HG02981 (cell line): ENCODE measurements around the gene LRRC8C.
"Not testable (repeated sequence)": the region's sequence is repeated elsewhere in the genome, so short reads cannot be mapped to it uniquely, and the experiment has no call there.

ENCODE experiments used
- ATAC-seq: cut with Tn5 transposase; IDR thresholded peaks from one replicate; pipeline ENCODE4 v1.9.1; 2021; ENCODE audit warnings: mild to moderate bottlenecking, moderate library complexity; ENCODE audit not compliant: unreplicated experiment

LRRC8C gene

DNA sequence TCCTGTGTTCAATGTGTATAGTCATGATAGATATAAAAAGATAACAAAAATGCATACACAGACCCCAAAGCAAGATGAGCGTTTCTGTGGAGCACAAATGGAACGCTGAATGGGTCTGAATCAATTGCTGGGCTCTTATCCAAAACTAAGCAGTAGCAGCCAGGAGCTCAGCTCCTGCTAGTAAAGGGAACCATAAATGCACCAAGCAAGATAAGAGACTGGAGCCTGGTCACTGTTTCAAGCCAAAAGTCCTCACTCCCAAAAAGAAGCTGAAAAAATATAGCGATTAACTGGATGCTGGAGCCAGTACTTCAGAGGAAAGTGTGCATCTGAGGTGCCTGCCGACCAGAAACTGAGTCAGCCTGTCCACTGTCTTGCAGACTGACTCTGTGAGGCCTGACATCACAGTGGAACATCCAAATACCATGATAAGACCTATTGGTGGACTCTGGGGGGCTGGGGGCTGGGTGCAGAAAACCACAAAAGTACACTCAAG lies 68.9 kb downstream of the LRRC8C start:
- no peak for ATAC-seq

- no peak for ATAC-seq
Observed at GRCh38 chr1:89702520-89703045, 69.7 kb downstream of the LRRC8C start.

GRCh38 chr1:89703469-89703868 lies 70.5 kb downstream of the LRRC8C start:
- ATAC-seq: no peak

DNA sequence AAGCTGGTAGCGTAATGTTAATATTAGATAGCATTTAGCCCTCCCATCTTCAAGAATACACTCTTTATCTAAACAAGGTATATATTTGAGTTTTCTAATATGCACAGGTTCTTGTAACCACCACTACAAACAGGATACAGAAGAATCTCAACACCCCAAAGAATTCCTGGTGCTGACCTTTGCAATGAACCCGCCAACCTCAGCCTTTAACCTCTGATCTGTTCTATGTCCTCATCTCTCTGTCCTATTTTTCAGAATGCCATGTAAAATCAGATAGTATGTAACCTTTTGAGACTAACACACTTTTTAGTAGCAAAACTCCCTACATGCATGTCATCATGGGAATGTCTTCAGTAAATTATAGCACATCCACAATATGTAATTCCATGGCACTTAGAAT lies 71.1 kb downstream of the LRRC8C start:
- ATAC-seq: no peak

- not testable (repeated sequence) for ATAC-seq
Observed at GRCh38 chr1:89704885-89705284, 72.0 kb downstream of the LRRC8C start.

DNA sequence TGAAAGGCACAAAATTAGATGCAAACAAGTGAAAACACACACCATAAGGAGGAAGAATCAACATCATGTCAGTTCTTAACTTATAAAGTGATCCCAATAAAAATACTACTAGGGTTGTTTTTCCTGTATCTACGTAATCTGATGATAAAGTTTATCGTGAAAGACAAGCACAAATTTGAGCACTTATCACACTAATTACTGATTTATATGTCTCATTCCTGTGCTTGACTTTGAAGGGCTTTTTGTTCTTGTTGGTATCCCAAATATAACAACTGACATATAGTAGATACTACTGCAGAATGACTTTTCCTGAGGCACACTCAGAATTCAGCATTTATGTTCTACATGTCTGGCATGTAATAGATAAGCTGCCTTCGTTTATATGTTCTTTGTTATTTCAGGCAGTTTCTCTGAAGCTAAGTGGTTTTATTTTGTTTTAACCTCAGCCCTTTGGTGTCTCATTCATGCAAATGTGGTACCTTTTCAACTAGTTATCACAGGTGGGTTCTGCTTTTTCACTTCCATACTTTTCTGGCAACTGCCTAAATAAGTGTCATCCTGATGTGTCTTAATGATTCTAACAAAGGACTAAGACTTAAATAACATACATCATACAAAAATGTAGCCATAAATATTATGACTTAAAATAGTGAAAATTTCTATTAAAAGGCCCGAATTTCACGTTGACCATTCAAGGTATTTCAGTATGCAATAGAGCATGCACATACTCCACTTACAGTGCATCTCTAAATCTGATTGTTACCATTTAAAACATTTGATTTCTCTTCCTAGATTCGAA lies 73.2 kb downstream of the LRRC8C start:
- peak; percentile 71 for ATAC-seq

DNA sequence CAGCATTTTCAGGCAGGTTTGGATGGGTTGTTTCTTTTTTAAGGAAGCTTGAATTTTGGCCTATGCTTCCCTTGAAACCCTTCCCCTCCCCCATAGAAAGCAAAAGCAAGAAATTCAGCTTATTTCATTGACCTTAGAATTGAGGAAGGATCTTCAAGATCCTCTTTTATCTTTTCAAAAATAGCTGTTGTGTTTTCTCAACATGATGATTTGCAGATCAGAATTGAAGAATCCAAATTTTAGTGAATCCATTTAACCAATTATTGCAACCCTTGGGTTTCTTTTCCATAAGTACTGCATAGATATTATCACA lies 73.7 kb downstream of the LRRC8C start:
- ATAC-seq: peak; percentile 26

GRCh38 chr1:89708751-89709375 lies 75.9 kb downstream of the LRRC8C start:
- no peak for ATAC-seq

DNA sequence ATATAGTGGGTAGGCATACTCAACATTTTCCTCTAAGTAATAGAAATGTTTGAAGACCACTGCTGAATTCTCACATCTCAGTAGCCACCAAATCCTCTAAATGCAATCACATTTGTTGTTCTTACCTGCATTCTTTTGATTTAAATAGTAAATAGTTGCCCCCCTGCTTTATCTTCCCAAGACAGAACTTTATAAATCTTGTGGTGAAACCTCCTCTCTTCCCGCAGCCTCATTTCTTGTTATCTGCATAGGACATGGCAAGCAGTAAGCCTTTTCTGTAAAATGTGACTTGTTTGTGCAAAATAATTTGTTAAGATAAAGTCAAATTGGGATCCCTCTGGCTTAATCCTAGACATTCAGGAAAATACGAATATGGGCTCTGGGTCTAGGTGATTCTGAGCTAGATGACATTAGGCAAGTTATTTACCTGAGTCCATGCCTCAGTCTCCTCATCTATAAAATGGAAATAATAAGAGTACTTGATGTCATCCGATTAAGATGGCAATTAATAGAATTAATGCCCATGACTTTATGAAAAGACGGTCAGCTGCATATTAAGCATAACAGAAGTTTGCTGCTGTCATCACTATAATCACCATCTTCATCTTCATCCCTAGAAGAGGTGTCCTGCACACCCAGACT lies 77.7 kb downstream of the LRRC8C start:
- ATAC-seq: no peak

DNA sequence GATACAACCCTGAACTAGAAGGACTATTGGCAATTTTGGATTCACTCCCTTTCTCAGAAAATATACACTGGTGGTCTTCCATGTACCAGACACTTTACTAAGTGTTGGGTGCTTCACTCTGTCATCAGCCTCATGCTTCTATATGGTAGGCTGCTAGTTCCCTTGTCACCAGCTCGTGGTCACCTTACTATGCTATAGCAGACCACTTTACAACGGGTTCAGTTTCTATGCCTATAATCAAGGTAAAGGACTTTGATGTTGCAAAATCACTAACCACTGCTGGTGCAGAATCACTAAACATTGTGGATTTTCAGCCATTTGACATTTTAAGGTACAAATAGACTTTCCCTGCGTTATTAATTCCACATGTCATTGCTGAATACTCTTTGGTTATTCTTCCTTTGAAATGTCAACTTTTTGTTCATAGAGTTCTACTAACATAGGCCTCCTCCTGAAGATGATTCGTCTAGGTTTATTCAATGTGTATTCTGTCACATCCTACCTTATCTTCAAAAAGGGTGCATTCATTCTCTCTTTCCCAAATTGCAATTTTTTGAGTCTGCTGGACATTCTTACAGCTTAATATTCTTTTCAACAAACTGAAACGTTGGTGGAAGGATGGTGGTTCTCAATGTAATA lies 78.3 kb downstream of the LRRC8C start:
- ATAC-seq: no peak

DNA sequence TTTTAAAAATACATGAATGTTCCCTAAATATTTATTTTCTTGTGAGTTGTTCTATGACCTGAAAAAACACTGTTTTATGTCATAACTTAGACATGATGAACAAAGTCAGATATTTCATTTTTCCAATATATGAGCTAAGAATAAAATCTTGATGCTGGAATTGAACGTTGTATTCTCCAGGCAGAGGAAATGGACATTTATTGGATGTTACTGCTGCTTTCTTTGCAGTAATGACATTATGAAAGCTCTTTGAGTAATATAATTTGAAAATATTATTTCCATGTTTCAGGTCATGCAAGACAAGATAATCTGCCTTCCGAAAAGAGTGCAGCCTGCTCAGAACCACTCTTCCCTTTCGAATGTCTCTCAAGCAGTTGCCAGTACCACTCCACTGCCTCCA lies 79.5 kb downstream of the LRRC8C start:
- ATAC-seq: no peak

- no peak for ATAC-seq
Observed at GRCh38 chr1:89715677-89716076, 82.8 kb downstream of the LRRC8C start.

GRCh38 chr1:89719502-89720306 lies 86.8 kb downstream of the LRRC8C start:
- ATAC-seq: peak; percentile 96

- ATAC-seq: no peak
Observed at GRCh38 chr1:89720839-89721238, 87.9 kb downstream of the LRRC8C start.

DNA sequence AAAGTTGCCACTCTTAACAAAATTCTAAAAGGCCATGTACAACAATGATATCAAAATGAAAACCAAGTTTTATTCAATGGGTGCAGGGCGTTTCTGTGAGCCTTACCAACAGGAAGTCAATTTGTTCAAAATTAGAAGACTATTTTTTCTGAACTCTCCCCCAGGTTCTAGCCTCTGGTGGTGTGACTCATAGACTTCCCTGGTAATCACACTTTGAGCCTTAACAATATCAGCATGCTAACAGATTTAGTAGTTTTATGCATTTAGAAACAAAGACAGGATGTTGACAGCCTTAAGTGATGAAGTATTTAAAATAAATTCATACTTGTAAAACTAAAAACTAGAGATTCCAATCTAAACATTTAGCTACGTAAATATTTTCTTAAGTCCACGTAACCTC lies 88.4 kb downstream of the LRRC8C start:
- ATAC-seq: no peak

DNA sequence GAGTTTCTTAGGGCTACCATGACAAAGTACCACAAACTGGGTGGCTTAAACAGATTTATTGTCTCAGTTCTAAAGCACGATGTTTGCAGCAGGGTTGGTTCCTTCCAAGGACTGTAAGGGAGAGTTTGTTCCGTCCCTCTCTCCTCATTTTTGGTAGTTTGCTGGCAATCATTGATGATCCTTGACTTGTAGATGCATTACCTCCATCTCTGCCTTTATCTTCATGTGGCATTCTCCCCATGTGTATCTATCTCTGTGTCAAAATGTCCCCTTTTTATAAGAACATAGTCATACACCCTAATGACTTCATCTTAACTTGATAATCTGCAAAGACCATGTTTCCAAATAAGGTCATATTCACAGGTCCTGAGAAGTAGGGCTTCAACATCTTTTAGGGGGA lies 90.2 kb downstream of the LRRC8C start:
- ATAC-seq: no peak

- ATAC-seq: no peak
Observed at GRCh38 chr1:89723863-89724262, 90.9 kb downstream of the LRRC8C start.

DNA sequence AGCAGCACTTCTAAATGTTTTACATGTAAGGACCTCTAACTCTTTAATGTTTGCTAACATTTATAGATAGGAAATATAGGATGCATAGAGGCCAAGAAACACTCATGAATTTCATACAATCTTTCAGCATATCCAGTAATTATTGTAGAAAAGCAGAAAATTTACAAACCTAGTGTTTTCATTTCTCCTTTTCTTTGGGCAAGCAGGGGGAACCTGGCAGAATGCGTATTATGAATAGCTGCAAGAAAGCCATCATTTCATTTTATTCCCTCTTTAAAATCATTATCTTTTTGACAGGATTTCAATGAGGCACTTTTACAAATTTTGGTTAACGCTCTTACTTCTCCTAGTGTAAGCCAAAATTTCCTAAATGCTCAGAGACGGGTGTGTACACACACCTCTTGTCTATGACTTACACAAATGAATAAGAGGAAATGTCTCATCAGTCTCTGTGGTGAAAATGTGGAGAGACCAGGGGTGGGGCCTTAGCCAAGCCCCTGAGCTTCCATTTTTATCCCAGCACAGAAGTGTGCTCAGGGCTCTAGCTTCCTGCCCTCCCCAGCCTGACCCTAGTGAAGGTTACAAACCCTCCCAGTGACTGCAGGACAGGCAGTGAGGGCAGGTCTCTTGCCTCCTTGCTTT lies 91.6 kb downstream of the LRRC8C start:
- ATAC-seq: peak; percentile 66

- no peak for ATAC-seq
Observed at GRCh38 chr1:89725011-89725370, 92.1 kb downstream of the LRRC8C start.

DNA sequence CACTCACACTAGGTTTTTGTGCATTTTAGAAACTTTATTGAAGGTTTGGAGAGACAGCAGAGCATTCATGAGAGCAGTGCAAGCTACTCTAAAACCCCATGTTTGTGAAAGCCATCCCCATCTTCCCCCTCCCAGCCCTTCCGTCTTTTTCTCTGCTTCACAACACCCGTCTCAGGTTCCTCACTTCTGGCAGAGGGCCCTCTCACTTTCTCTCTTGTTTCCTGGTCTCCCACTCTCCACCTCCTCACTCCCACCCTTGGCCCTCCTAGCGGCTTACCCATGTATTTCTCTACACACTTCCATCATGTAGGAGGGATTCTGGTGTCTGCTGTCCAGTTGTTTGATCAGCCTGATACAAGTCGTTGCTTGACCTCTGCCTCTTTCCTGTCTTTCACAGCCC lies 92.7 kb downstream of the LRRC8C start:
- no peak for ATAC-seq
